HG02938 (cell line): Measurements from ENCODE around the gene MIF.
"Not testable (repeated sequence)": the region's sequence is repeated elsewhere in the genome, so short reads cannot be mapped to it uniquely, and the experiment has no call there.

Experiments used
- ATAC-seq: cut with Tn5 transposase; IDR thresholded peaks from one replicate; pipeline ENCODE4 v1.9.1; 2021; ENCODE audit warnings: mild to moderate bottlenecking, moderate library complexity; ENCODE audit not compliant: unreplicated experiment

Gene MIF

GRCh38 chr22:23938328-23939016 lies 44.3 kb downstream of the MIF start:
- ATAC-seq, result no peak

GRCh38 chr22:23939017-23939357 lies 44.8 kb downstream of the MIF start:
- no peak for ATAC-seq

- ATAC-seq, result not testable (repeated sequence)
Measured at GRCh38 chr22:23940166-23940565, 46.0 kb downstream of the MIF start.
